Tibial artery (tissue), 4 donors: ENCODE data around the gene FAM241A.
"Not testable (repeated sequence)": the region's sequence is repeated elsewhere in the genome, so short reads cannot be mapped to it uniquely, and the experiment has no call there.

ENCODE experiments used
- DNase-seq, 2 donors: peaks; one replicate each; pipeline ENCODE4 v3.0.0-alpha.2; 2019
- H3K27ac ChIP-seq, 2 donors: fragments of 200-600 bp; sonication (generic) in 1 of 2; 1 replicate in 1 of 2; 2 replicates in 1 of 2; pipeline ENCODE4 v1.5.1; 2018 to 2019; ENCODE audit warnings: mild to moderate bottlenecking in 1 of 2
- H3K27me3 ChIP-seq, 2 donors: fragments of 200-600 bp; sonication (generic) in 1 of 2; one replicate each; pipeline versions ENCODE4 v1.5.1 to v1.6.0; 2016 to 2019
- H3K36me3 ChIP-seq, 3 donors: fragments of 200-600 bp; sonication (generic) in 2 of 3; one replicate each; pipeline ENCODE4 v1.5.1; 2016 to 2019; ENCODE audit warnings: mild to moderate bottlenecking in 2 of 3
- H3K4me1 ChIP-seq, 4 donors: fragments of 200-600 bp; sonication (generic) in 2 of 4; 1 replicate in 3 of 4; 2 replicates in 1 of 4; pipeline ENCODE4 v1.5.1; 2016 to 2019
- H3K4me3 ChIP-seq, 2 donors: fragments of 200-600 bp; sonication (generic) in 1 of 2; 1 replicate in 1 of 2; 2 replicates in 1 of 2; pipeline ENCODE4 v1.5.1; 2018 to 2019; ENCODE audit warnings: mild to moderate bottlenecking in 2 of 2
- H3K9me3 ChIP-seq, 3 donors: fragments of 200-600 bp; sonication (generic) in 1 of 3; one replicate each; pipeline ENCODE4 v1.5.1; 2016 to 2019
- CTCF ChIP-seq, 2 experiments: fragments of 200-600 bp in 1 of 2; fragments of 450-650 bp in 1 of 2; IDR thresholded peaks; one replicate each; pipeline ENCODE4 v1.5.1; 2017 to 2019; ENCODE audit warnings: antibody characterized with exemption in 2 of 2, mild to moderate bottlenecking in 1 of 2, moderate library complexity in 1 of 2
- intact Hi-C: fragments of 100-400 bp; cut with DNase I; formaldehyde crosslinking; loops from one replicate; pipeline ENCODE4 v1.15.0; 2023; ENCODE audit warnings: low total_unique reads

FAM241A gene

GRCh38 chr4:112201915-112202505, 56.8 kb downstream of the FAM241A start:
- Histone ChIP-seq H3K27ac (no peak overlapping the region), H3K36me3 (no peaks in the 10 kb centered on the region), H3K27me3 (no peaks in the 10 kb centered on the region), H3K9me3 (no peaks in the 10 kb centered on the region), H3K4me3 (no peak overlapping the region), H3K4me1 (no peaks in the 10 kb centered on the region)
- intact Hi-C loops = no loop called here
- DNase-seq = no peak
- TF ChIP-seq CTCF (IDR thresholded peaks at IDR 0.05) = no peak

GRCh38 chr4:112203593-112203992, 58.3 kb downstream of the FAM241A start:
- no peak for DNase-seq
- TF ChIP-seq CTCF (IDR thresholded peaks at IDR 0.05) = no peak
- no peak overlapping the region for H3K4me3 ChIP-seq
- no peaks in the 10 kb centered on the region for H3K9me3 ChIP-seq
- H3K36me3 ChIP-seq = no peaks in the 10 kb centered on the region
- no peaks in the 10 kb centered on the region for H3K4me1 ChIP-seq
- H3K27ac ChIP-seq = no peak overlapping the region
- intact Hi-C loops = no loop called here
- no peaks in the 10 kb centered on the region for H3K27me3 ChIP-seq

GRCh38 chr4:112206431-112206830, 61.2 kb downstream of the FAM241A start:
- no peak for TF ChIP-seq CTCF (IDR thresholded peaks at IDR 0.05)
- no peak for DNase-seq
- Histone ChIP-seq H3K4me3 (no peak overlapping the region), H3K27me3 (no peaks in the 10 kb centered on the region), H3K27ac (no peak overlapping the region), H3K36me3 (no peaks in the 10 kb centered on the region), H3K4me1 (no peaks in the 10 kb centered on the region), H3K9me3 (no peaks in the 10 kb centered on the region)
- intact Hi-C loops = no loop called here

GRCh38 chr4:112208137-112209095, 63.2 kb downstream of the FAM241A start:
- H3K27me3 ChIP-seq, H3K36me3 ChIP-seq, H3K4me3 ChIP-seq, intact Hi-C loops, DNase-seq, H3K9me3 ChIP-seq, H3K4me1 ChIP-seq, H3K27ac ChIP-seq: not testable (repeated sequence)

GRCh38 chr4:112210777-112211176, 65.5 kb downstream of the FAM241A start:
- no peak for DNase-seq
- no peaks in the 10 kb centered on the region for H3K27me3 ChIP-seq
- H3K9me3 ChIP-seq = no peaks in the 10 kb centered on the region
- no peaks in the 10 kb centered on the region for H3K36me3 ChIP-seq
- intact Hi-C loops = no loop called here
- H3K4me1 ChIP-seq = no peaks in the 10 kb centered on the region
- no peak overlapping the region for H3K4me3 ChIP-seq
- H3K27ac ChIP-seq = no peak overlapping the region
- TF ChIP-seq CTCF (IDR thresholded peaks at IDR 0.05) = no peak

- TF ChIP-seq CTCF (IDR thresholded peaks at IDR 0.05) = no peak
- H3K9me3 ChIP-seq = no peaks in the 10 kb centered on the region
- no peaks in the 10 kb centered on the region for H3K4me1 ChIP-seq
- H3K27ac ChIP-seq = no peak overlapping the region
- no peaks in the 10 kb centered on the region for H3K27me3 ChIP-seq
- no peak overlapping the region for H3K4me3 ChIP-seq
- no peaks in the 10 kb centered on the region for H3K36me3 ChIP-seq
- no peak for DNase-seq
- intact Hi-C loops = no loop called here
Measured at GRCh38 chr4:112213091-112213490, 67.8 kb downstream of the FAM241A start.
